Activated T-cell treated with anti-CD3 and anti-CD28 coated beads, Interleukin-2, amount 50 U/mL, for 4 hours (primary cell): ENCODE data around the gene CFAP92. TPM values are rescaled to one million over a fixed set of nuclear protein-coding genes. Genes with fewer than 3 reads are reported as not detected.
A peak's percentile ranks its signal among the peaks of the same experiment; 100 is the strongest.

Experiments used
- ATAC-seq, 2 donors: fragments of 200-7000 bp; cut with Tn5 transposase; one replicate each; pipeline ENCODE4 v1.10.0; 2021
- DNase-seq: peaks from one replicate; pipeline ENCODE4 v3.0.0-alpha.2; 2020
- H3K27me3 Mint-ChIP-seq: one replicate; pipeline ENCODE4 v1.8.0; 2021; ENCODE audit warnings: low read depth, mixed read lengths
- H3K36me3 Mint-ChIP-seq: one replicate; pipeline ENCODE4 v1.8.0; 2022; ENCODE audit warnings: mixed read lengths; ENCODE audit not compliant: insufficient read depth
- H3K4me1 Mint-ChIP-seq: one replicate; pipeline ENCODE4 v1.8.0; 2021; ENCODE audit warnings: low read depth, mixed read lengths
- H3K4me3 Mint-ChIP-seq: one replicate; pipeline ENCODE4 v1.8.0; 2021; ENCODE audit warnings: mild to moderate bottlenecking, moderate library complexity, mixed read lengths
- H3K9me3 Mint-ChIP-seq: one replicate; pipeline ENCODE4 v1.8.0; 2021; ENCODE audit warnings: mixed read lengths
- total RNA-seq, 3 donors: library from RNA; stranded (reverse); gene quantifications; one replicate each; pipeline ENCODE4 v1.2.1, GENCODE V29; 2021

The CFAP92 gene
- total RNA-seq, 3 donors from 2014 or later: 0.18 TPM; not detected in 2

DNA sequence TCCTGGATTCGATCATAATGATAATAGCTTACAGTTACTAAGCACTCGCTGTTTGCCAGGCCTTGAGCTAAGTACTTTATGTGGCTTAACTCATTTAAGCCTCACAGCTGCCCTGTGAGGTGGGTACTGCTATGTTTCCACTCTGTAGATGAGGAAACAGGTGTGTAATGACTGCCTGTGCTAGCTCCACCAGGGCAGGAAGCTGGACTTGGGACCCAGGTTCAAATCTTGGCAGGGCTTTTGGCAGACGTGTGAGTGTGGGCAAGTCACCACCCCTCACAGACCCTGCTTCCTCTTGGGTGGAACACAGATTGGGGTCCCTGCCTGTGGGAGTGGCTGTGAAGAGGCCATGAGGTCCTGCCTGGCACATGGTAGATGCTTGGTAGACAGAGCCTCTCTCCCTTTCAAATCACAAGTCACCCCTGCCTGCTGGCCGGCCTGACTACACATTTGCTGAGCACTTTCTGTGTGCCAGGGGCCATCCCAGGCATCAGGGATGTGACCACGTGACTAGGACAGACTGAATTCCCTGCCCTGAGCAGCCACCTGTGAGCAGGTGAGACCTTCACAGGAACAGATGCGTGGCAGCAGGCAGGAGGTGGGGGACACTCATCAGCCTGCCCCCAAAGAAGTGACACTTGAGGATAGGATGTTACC lies 10.9 kb upstream of the CFAP92 start:
- Mint-ChIP-seq H3K4me3 (no peak overlapping the region), H3K27me3 (peaks cover 33% of the 10 kb centered on the region), H3K9me3 (no peaks in the 10 kb centered on the region), H3K36me3 (no peaks in the 10 kb centered on the region), H3K4me1 (peaks cover 23% of the 10 kb centered on the region)
- ATAC-seq: no peak
- DNase-seq: no peak

DNA sequence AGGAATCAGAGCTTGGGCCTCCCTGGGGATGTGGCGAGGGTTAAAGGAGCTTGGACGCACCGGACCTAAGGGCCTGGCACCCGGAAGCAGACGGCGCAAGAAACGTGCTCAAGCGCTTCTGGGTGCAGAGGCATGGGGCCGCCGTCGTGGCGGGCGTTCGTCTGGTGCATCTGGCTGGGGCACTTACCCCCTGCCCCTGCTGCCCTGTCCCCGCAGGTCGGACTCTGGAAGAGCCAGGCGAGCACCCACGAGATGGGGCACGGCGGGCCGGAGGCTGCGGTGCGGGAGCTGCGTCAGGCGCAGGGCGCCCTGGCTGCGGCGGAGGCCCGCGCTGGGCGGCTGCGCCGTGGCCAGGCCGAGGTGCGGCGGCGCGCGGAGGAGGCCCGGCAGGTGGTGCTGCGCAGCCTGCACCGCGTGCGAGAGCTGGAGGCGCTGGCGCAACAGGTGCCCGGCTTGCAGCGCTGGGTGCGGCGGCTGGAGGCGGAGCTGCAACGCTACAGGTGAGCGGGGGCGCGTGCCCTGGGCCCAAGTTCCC lies 9.8 kb upstream of the CFAP92 start:
- Mint-ChIP-seq H3K9me3 (no peaks in the 10 kb centered on the region), H3K36me3 (no peaks in the 10 kb centered on the region), H3K4me3 (peak overlapping the region; percentile 31), H3K27me3 (peaks cover 37% of the 10 kb centered on the region), H3K4me1 (peaks cover 28% of the 10 kb centered on the region)
- peak; percentile 52 for DNase-seq
- ATAC-seq: peak; percentile 76 to 79

DNA sequence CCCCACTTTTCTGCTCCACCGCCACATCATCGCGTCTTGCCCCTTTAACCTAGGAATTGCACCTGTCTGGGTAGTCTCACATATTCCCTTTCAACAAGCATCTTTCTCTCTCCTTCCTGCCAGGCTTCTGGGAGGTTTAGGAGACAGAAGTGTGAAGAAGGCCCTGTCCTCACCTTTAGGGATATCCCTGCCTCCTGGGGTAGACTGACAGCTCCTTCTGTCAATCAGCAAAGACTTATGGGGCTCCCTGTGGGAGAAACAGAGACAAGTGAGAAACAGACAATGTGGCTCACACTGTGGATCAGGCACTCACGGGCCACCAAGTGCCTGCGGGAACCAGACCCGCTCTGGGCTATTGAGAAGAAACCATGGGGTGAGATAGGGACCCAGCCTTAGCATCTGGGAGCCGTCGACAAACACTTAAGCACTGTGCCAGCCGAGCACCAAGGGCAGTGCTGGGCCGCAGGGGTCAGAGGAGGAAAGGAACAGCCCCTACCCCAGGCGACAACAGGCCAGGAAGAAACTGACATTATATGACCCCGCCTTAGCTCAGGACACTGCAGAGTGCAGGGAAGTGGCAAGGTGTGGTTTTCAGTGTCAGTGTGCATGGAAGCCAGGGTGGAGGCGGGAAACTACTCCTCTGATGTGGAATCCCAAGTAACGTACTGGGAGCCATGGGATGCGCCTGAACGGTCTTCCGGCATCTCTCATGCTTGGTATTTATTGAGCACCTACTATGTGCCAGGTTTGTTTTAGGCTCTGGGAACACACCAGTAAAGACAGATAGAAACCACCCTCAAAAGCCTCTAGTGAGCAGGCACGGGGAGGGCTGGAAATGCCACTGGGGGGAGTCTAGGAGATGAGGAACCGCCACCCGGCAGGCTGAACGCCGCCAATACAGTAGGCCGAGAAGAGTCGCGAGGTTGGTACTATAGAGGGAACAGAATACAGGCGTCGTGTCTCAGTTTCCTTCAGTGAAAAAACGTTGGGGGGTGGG lies 9.0 kb upstream of the CFAP92 start:
- H3K27me3 Mint-ChIP-seq: peaks cover 37% of the 10 kb centered on the region

DNA sequence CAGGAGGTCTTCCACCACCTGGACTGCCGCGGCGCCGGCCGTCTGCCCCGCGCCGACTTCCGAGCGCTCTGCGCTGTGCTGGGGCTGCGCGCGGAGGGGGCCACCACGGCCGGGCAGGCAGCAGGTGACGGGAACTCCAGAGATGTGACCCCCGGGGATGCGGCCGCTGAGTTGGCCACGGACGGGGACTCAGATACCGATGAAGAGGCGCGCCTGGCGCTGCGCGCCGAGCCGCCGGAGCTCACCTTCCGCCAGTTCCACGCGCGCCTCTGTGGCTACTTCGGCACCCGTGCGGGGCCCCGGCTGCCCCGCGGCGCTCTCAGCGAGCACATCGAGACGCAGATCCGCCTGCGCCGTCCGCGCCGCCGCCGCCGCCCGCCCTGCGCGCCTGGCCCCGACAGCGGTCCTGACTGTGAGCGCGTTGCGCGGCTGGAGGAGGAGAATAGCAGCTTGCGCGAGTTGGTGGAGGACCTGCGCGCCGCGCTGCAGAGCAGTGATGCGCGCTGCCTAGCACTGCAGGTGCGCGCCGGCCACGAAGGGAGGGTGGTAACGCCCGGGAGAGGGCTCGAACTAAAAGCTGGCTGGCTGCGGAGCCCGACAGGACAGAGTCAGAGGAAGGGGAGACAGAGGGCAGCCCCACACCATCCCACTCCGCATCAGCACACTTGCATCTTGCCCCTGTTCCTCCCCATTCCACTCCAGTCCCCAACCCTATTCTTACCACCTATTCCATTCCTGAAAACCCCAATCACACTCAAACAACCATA lies 8.1 kb upstream of the CFAP92 start:
- H3K4me1 Mint-ChIP-seq: peaks cover 28% of the 10 kb centered on the region
- H3K4me3 Mint-ChIP-seq: peak overlapping the region; percentile 3
- DNase-seq: no peak
- peaks cover 37% of the 10 kb centered on the region for H3K27me3 Mint-ChIP-seq
- no peaks in the 10 kb centered on the region for H3K9me3 Mint-ChIP-seq
- H3K36me3 Mint-ChIP-seq: no peaks in the 10 kb centered on the region
- peak; percentile 67 to 69 for ATAC-seq

More for the DNA sequence above, 9.0 kb upstream of the CFAP92 start:
- DNase-seq (no peak), ATAC-seq (no peak)
- peak overlapping the region; percentile 31 for H3K4me3 Mint-ChIP-seq
- H3K9me3 Mint-ChIP-seq: no peaks in the 10 kb centered on the region
- no peaks in the 10 kb centered on the region for H3K36me3 Mint-ChIP-seq
- peaks cover 29% of the 10 kb centered on the region for H3K4me1 Mint-ChIP-seq

DNA sequence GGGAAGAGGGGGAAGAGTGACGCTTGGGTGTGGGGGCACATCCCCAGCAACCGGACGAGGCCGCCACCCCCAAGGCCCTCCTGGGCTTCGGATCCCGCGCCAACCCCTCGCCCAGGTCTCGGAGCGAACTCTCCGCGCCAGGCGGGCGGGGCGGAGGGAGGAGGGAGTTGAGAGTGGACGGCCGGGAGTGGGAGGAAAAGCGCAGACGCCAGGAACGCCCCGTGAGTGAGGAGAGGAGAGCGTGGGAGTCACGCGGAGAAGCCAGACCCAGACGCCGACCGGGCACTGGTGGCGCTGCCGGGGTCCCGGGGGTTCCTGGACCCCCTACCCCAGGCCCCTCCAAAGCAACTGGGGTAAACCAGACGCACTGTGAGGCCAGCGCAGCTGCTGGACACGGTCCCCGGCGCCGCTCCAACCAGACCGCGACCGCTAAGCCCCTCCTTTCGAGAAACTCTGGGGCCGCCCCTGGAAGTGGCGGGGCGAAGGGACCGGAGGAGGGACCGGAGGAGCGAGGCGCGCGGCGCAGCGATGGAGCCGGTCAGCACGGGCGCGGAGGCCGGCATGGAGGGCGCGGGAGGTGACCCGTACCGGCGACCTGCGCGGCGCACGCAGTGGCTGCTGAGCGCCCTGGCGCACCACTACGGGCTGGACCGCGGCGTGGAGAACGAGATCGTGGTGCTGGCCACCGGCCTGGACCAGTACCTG lies 7.4 kb upstream of the CFAP92 start, which contains the start of gene EFCC1:
EFCC1 (plus strand) TSS at position 204 of the 705 bp plus-strand sequence; CDS start at position 529, 325 bp downstream.
- peak within 1 kb of the TSS; percentile 50 for H3K4me3 Mint-ChIP-seq
- no peaks in the 10 kb centered on the region for H3K9me3 Mint-ChIP-seq
- peaks cover 28% of the 10 kb centered on the region for H3K4me1 Mint-ChIP-seq
- H3K36me3 Mint-ChIP-seq: no peaks in the 10 kb centered on the region
- peaks cover 37% of the 10 kb centered on the region for H3K27me3 Mint-ChIP-seq
- DNase-seq: no peak
- ATAC-seq: peak; percentile 42 to 46

DNA sequence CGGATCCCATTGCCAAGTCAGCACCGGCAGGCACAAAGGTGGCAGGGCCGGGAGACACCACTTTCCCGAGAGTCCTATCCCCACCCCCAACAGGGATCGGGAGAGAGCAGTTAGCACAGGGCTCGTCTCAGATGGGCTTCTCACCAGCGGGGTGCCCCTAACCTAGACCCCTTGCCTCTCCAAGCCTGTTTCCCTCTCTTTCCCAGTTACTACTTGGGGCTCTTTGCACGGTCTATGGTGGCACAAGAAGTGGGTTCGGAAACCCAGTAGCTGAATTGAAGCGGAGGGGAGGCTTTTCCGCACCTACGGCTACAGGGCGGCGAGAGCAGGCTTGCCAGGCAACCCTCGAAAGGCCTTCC lies 6.8 kb upstream of the CFAP92 start:
- H3K4me1 Mint-ChIP-seq: peaks cover 31% of the 10 kb centered on the region
- H3K4me3 Mint-ChIP-seq: peak overlapping the region; percentile 50
- H3K9me3 Mint-ChIP-seq: no peaks in the 10 kb centered on the region
- DNase-seq: no peak
- H3K27me3 Mint-ChIP-seq: peaks cover 37% of the 10 kb centered on the region
- no peaks in the 10 kb centered on the region for H3K36me3 Mint-ChIP-seq
- no peak for ATAC-seq

DNA sequence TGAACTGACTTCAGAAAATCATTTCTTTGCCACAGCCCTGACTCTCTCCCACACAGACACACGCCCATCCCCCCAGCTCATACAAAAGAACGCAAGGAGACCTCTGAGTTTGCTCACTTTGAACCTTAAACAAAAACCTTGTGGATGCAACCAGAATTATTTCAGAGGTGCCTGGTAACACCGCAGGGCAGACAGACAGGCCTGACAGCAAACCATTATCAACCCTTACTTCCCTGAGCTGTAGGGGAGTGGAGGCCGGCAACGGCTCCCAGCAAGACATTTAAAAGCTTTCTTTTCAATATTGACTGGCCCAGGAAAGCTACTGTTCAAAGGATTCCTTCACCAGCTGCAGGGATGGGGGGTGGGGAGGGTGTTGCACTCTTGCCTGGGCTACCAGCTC lies 5.2 kb upstream of the CFAP92 start:
- Mint-ChIP-seq H3K4me3 (no peak overlapping the region), H3K36me3 (no peaks in the 10 kb centered on the region), H3K27me3 (peaks cover 33% of the 10 kb centered on the region), H3K4me1 (peaks cover 38% of the 10 kb centered on the region), H3K9me3 (no peaks in the 10 kb centered on the region)
- ATAC-seq (no peak), DNase-seq (no peak)

DNA sequence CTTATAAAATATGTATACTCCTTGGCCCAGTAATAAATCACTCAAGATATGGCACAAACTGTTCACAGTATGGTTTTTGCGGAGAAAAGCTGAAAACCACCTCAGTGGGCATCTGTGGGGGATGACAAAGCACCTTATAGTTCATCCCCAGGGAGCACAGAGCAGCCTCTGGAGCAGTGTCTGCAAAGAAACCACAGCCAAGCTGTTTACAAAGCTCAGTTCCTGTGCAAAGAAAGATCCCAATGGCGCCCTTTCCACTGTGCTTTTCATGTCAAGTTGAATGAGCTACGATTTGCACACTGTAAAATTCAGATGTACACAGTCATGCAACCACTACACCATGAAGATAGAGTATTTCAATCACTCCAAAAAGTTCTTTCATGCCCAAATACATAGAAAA lies 4.7 kb upstream of the CFAP92 start:
- Mint-ChIP-seq H3K36me3 (no peaks in the 10 kb centered on the region), H3K4me1 (peaks cover 39% of the 10 kb centered on the region), H3K4me3 (no peak overlapping the region), H3K9me3 (no peaks in the 10 kb centered on the region), H3K27me3 (peaks cover 31% of the 10 kb centered on the region)
- ATAC-seq: no peak
- DNase-seq: no peak

DNA sequence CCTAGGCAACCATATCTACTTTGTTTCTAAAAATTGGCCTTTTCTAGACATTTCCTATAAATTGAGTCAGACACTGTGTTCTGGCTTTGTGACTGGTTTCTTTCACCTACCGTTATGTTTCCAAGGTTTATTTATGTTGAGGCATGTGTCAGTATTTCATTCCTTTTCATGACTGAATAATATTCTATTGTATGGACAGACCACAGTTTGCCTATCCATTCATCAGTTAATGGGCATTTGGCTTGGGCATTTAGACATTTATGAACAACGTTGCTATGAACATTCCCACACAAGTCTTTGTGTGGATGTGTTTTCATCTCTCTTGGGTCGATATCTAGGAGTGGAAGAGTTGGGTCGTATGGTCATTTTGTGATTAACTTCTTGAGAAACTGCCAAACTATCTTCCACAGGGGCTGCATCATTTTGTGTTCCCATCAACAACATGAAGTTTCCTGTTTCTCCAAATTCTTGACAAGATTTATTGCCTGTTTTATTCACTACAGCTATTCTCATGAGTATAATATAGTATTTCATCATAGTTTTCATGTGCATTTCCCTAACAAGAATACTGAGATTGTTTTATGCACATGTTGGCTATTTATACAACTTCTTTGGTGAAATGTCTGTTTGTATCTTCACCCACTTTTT lies 3.7 kb upstream of the CFAP92 start:
- DNase-seq: no peak
- Mint-ChIP-seq H3K36me3 (no peaks in the 10 kb centered on the region), H3K4me3 (no peak overlapping the region), H3K4me1 (peaks cover 39% of the 10 kb centered on the region), H3K9me3 (no peaks in the 10 kb centered on the region), H3K27me3 (peaks cover 22% of the 10 kb centered on the region)
- ATAC-seq: no peak

DNA sequence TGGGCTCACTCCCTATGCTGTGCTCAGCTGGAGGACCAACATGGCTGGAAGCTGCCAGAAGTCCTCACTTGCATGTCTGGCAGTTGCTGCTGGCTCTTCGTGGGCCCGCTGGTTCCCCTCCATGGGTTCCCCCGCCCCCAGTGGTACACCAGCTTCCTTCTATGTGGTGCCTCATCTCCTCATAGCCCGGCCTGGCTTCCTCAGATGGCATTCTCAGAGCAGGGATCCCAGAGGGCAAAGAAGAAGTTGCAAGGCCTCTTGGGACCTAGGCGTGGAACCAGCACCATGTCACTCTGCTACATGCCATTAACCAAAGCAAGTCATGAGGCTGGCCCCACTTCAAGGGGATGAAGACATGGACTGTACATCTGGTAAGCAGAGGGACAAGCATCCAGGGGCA lies 2.9 kb upstream of the CFAP92 start:
- no peak overlapping the region for H3K4me3 Mint-ChIP-seq
- no peaks in the 10 kb centered on the region for H3K9me3 Mint-ChIP-seq
- DNase-seq (no peak), ATAC-seq (no peak)
- peaks cover 16% of the 10 kb centered on the region for H3K27me3 Mint-ChIP-seq
- H3K36me3 Mint-ChIP-seq: no peaks in the 10 kb centered on the region
- H3K4me1 Mint-ChIP-seq: peaks cover 33% of the 10 kb centered on the region

DNA sequence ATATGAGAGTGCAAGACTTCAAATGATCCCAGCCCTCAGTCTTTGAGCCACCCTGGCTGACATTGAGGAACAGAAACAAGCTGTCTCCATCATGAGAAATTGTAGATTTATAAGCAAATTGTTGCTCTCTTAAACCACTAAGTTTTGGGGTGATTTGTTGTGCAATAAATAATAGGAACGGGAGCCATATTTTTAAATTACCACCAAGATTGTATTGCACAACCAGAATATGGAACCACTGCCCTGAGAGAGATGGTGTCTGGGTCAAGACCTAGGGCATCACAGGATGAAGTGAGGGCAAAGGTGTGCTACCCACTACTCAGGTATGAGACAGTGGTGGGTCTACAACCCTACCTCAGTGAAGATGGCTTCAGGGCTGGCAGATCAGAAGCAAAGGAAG lies 2.3 kb upstream of the CFAP92 start:
- Mint-ChIP-seq H3K36me3 (no peaks in the 10 kb centered on the region), H3K27me3 (peaks cover 16% of the 10 kb centered on the region), H3K4me3 (no peak overlapping the region), H3K4me1 (peaks cover 33% of the 10 kb centered on the region), H3K9me3 (no peaks in the 10 kb centered on the region)
- no peak for ATAC-seq
- DNase-seq: no peak

DNA sequence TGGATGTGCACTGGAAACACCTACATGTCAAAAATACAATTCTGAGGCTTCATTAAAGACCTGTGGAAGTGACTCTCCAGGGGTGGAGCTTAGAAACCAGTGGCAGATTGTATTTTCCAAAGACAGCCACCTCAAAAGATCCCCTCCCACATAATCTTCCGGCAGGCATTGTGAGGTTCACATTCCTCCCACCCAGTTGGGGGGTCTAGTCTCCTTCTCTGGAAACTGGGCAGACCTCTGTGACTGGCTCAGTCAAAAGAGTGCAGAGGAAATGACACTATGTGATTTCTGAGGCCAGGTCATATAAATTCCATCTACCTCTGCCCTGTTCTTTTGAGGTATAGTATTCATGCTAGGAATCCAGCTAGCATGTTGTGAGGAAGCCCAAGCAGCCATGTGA lies 1.9 kb upstream of the CFAP92 start:
- H3K4me1 Mint-ChIP-seq: peaks cover 33% of the 10 kb centered on the region
- DNase-seq (no peak), ATAC-seq (no peak)
- no peaks in the 10 kb centered on the region for H3K9me3 Mint-ChIP-seq
- H3K27me3 Mint-ChIP-seq: peaks cover 12% of the 10 kb centered on the region
- no peak overlapping the region for H3K4me3 Mint-ChIP-seq
- no peaks in the 10 kb centered on the region for H3K36me3 Mint-ChIP-seq
